NCI-H524 treated with DMSO at 0.1 percent for 48 hours (cell line): ENCODE results near the gene DNAJC15.

Experiments
- DNase-seq: peaks from one replicate; lab custom pipeline; 2025; lab: John Stamatoyannopoulos, UW

DNAJC15 gene

GRCh38 chr13:43154839-43155238, 131.5 kb downstream of the DNAJC15 start:
- no peak for DNase-seq

- DNase-seq = no peak
Observed at GRCh38 chr13:43156916-43157315, 133.5 kb downstream of the DNAJC15 start.

DNA sequence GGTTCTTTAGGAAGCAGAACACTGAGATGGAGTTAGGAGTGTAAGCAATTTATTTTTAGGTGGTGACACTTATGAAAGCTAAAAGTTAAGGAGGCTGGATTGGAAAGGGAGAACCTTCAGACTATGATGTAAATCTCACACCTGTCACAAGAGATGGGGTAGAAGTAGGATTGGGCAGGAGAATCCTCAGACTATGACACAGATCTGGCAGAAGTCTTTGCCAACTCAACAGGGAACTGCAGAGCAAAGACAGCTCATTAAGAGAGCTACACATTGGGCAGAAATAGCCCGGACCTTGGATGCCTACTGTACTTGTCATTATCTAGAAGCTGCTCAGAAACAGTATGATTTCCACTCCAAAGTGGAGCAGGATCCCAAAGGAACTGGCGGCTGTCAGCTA, 134.4 kb downstream of the DNAJC15 start:
- DNase-seq = no peak

DNA sequence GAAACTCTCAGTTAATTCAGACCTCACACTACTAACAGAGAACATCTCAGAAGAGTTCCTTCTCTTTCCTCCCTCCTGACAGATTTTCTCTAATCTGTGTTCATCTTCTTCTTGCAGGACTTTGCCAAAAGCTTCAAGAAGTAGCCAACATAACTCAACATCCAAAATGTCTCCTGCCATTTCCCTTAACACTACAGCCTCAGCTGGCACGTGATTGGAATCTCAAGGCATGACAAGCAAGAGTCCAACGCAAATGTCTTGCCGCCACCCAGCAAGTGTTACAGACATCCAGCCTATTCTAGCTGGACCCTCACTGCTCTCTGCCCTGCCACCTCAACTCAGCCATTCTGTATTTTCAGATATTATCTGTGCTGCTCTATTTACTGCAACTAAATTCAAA, 135.1 kb downstream of the DNAJC15 start:
- DNase-seq = no peak

DNA sequence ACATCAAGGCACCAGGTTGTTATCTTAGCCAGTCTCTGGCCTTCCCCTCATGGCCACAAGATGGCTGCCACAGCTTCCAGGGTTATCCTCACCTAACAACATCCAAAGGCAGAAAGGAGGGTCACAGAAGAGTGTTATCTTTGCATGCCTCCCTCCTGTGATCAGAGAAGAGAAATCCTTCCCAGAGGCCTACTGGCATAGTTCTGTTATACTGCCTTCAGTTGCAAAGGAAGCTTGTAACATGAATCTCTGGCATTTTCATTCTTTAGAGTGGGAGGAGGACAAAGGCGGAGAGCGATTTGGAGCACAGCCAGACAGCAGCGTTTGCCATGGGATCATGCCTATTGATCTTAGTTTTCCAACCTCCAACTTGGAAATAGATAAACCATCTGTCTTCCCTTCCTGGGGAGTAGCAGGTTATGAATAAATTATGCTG, 135.7 kb downstream of the DNAJC15 start:
- peak; percentile 12 for DNase-seq
